ENCODE results near the gene CUX1.

The CUX1 gene

GRCh38 chr7:102281785-102282184 is 464.4 kb downstream of the CUX1 start:
- DNase-seq, result no peak

GRCh38 chr7:102282465-102283362 is 465.3 kb downstream of the CUX1 start:
- no peak for DNase-seq

GRCh38 chr7:102283477-102284189 is 466.2 kb downstream of the CUX1 start:
- no peak for DNase-seq

GRCh38 chr7:102284399-102284798 is 467.0 kb downstream of the CUX1 start:
- DNase-seq, result no peak

GRCh38 chr7:102284891-102285539 is 467.6 kb downstream of the CUX1 start:
- no peak for DNase-seq

DNA sequence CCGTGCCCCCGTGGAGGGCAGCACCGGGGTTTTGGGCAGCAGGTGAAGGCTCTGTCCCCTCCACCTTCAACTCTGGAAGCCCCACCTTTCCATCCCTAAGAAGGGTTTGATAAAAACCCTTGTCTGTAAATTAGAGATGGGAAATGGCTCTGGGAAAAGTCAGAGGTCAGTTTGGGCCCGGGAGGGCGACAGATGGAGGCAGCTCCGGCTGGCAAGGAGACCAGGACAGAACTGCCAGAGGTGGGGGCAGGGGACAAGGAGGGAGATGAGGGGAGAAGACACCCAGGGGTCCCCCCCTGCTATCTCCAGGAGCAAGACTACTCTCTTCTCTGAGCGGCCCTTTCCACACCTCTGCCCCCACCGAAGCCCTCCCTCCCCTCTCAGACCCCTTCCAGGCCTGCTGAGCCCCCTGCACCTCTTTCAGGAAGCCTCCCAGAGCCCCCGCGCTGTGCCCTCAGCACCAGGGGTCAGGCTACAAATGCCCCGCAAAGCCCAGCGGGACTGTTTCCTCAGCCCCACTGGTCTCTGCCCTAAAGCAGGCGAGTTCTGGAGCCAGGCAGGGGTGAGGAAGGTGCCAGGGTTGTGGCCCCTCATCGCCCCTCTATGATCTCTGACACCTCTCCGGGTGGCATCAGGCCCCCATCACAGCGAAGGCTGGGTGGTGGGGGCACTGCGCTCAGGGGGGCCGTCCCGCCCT is 468.3 kb downstream of the CUX1 start:
- DNase-seq, result no peak

GRCh38 chr7:102286237-102287110 is 469.0 kb downstream of the CUX1 start, which contains the start of gene SH2B2:
Gene SH2B2 (plus strand): TSS chr7:102286868. CDS start chr7:102300551, 13,683 bp downstream.
- no peak for DNase-seq

DNA sequence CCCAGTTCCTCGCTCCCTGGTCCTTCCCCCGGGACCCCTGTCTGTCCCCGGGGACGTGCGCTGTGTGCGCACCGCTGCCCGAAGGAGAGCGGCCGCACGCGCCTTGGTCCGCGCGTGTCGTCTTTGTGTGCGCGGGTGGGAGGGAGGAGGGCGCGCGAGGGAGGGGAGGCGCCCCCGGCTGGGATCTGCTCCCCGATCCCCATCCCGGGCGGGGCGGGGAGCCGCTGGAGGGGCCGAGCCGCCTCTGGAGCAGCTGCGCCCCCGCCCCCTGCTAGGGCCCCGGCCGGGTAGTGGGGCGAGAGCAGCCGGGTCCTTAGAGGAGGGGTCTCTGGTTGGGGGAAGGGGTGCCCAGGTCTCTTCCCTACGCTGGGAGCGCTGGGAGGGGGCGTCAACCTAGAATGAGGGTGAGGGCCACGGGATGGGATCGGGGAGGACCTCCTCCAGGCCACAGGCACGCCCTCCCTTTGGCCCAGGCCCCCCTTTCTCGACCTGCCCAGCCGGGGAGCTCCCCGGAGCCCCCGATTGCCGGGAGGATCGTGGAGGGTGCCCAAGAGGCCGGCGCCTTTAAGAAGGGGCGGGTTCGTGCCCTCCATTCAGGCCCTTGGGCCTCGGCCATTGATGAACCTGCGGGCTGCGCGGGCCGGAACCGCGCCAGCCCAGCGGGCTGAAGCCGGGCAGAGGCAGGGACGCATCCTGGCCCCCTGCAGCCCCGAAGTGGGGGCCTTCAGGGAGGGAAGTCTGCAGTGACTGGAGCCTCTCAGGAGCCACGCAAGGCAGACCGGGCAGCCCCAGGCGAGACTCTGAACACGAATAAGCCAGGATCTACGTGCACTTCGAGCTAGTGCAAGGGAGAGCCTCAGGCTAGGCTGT is 469.9 kb downstream of the CUX1 start:
- no peak for DNase-seq

DNA sequence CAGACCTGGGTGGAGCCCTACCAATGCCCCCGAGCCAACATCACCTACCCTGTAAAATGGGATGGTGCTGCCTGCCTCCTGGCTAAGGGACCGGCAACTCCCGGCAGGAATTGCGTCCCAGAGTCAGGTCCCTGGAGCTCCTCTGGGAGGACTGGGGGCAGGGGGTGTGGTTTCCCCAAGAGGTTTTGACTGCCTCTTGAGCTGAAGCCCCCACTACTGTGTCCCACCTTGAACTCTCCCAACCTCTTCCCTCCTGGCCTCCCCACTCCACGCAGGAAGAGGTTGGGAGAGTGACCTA is 470.5 kb downstream of the CUX1 start:
- no peak for DNase-seq

DNA sequence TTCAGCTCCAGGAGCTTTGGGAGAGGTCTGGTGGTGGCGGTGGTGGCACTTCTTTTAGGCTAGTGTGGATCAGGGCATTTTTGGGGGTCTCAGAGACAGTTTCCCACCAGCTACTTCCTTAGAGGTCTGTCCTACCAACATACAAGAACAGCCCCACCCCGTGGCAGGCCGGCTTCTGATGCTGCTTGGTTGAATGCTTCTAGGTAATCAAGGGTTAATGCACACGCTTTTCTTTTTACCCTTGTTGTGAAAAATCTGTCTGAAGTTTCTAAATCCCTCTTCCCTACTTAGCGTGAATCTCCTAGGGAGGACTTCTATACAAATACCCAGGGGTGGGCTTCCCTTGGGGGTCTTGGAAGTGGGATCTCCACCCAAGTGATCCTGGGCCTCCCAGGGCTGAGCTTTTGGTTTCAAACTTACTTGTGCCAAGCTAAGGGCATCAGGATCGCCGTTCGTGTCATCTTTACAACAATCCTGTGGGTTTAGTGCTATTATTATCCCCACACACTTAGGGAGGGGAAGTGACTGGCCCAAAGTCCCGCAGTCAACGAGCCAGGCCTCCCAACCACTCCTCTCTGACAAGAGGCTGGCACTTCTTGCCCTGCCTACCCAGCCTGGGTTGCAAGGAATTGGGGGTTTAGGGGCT is 471.0 kb downstream of the CUX1 start:
- no peak for DNase-seq

DNA sequence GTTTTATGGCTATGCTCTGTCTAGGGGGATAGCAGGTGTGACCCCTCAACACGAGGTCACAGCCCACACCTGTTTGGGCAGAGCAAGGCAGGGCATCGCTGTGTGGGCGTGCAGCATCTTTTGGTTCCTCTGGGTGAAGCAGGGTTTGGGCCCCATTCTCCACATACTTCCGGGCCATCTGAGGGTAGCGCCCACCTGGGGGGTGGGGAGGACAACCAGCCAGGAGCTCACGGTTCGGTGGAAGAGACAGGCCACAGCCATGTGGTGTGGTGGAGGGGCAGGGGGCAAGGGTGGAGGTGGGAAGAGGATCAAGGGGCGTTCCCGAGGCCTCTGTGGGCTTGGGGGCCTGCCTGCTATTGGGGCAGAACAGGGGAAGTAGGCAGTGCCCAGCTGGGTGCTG is 471.6 kb downstream of the CUX1 start:
- DNase-seq, result no peak

- DNase-seq, result no peak
Observed at GRCh38 chr7:102291056-102291915, 473.9 kb downstream of the CUX1 start.

DNA sequence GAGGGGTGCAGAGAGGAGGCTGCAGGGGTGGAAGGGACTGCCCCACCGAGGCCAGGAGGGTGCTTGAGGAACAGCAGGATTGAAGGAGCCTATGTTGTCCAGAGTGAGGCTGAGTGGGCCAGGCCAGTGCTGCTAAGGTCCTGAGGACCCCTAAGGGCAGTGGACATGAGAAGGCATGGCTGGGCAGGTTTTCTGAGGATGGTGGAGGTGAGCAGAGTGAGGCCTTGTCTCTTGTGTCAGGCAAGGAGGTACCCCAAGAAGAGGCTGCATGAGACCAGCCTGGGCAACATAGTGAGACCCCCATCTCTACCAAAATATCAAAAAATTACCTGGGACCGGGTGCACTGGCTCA is 474.5 kb downstream of the CUX1 start:
- no peak for DNase-seq

DNA sequence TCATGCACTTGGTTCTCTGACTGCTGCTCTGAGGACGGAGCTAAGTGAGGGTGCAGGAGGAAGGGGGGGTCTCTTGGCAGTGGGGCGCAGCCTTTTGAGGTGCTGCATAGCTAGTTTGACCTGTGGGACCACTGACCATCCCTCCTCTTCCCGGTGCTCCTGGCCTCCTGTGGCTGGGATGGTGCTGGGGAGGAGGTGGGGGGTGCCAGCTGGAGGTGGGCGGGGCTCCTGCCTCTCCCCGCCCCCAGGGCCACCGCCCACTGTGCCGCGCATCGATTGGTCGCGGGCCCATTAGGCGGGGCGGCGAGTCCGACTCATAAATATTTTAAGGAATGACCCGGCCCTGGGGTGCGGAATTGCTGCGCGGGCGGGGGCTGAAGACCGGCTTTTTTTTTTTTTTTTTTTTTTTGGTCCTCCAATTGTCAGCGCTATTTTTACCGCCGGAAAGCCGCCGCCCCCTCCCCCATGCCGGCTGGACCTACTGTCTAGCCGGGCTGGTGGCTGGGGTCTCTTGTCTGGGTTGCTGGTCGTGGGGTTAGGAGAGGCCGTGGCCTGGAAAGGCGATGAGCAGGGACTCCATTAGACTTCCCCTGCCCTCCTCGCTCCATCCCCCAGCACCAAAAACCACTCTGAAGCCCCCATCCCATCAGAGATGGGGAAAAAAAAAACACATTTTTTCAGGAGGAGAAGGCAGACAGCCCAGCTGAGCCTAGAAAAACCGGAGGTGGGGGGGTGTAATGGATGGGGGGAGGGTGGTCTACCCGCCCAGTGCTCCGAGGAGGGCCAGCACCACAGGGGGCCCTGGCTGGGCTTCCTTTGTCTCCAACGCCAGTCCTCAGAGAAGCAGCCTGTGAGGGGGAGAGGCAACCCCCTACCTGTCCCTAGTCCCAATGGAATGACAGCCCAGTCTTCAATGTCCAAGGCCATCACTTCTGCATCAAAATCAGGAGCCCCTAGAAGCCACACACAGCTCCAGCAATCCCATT is 475.7 kb downstream of the CUX1 start:
- no peak for DNase-seq

DNA sequence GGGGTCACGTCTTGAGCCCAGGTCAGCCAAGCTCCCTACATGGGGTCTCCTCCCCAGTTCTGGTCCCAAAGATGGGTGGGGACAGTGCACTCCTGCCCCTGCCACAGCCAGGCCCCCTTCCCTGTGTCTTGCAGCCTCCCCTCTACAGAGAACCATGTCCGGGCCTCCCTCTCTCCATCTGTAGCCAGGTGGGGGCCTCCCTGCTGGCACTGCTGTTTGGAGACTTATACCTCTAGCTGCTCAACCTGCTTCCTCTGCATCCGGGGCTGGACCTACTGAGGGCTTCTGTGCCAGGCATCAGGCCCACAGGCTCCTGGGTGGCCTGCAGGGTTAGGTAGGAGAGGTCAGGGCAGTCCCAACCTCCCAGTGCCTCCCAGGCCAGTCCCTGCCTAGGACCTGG is 477.2 kb downstream of the CUX1 start:
- no peak for DNase-seq

DNA sequence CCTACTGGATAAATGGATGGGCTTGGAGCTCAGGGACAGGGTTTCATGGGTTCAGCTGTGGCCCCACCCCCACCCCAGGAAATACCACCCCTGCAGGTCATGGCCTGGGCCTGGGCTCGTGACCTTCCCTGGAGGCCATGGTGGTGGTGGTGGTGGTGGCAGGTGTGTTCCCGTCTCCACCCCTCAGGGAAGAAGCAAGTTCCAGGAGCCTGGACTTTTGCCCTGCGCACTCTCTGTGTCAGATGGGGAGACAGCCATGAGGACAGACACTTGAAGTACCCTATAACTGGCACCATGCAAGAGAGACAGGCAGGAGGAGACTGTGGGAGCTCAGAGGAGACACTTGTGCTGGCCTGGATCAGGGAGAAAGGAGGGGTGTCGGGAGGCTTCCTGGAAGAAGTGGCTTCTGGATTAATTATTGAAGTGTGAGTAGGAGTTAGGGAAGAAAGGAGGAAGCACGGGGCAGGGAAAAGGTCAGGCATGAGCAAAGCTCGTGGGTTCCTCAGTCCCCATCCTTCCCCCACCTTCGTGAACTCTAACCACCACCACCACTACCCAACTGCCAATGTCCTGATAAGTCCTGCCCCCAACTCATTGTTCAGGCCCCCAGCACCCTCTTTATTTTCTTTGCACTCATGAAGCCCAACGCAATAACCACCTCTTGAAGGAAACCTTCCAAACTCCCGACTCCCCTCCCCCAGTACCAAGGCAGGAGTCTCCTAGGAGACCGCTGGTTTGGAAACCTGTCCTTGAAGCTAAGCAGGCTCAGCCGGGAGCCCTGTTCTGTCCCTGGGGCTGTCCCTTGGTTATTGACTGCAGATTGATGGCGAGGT is 478.1 kb downstream of the CUX1 start:
- DNase-seq, result no peak

- no peak for DNase-seq
Observed at GRCh38 chr7:102296179-102296438, 478.7 kb downstream of the CUX1 start.

- DNase-seq, result no peak
Observed at GRCh38 chr7:102296514-102296913, 479.1 kb downstream of the CUX1 start.

All from GOT3 (cell line).